HG02852 (cell line): ENCODE data around the gene MPHOSPH10.
"Not testable (repeated sequence)": the region's sequence is repeated elsewhere in the genome, so short reads cannot be mapped to it uniquely, and the experiment has no call there.

Source experiments
- ATAC-seq: cut with Tn5 transposase; IDR thresholded peaks from one replicate; pipeline ENCODE4 v1.9.1; 2021; ENCODE audit warnings: mild to moderate bottlenecking, moderate library complexity; ENCODE audit not compliant: unreplicated experiment

The MPHOSPH10 gene

DNA sequence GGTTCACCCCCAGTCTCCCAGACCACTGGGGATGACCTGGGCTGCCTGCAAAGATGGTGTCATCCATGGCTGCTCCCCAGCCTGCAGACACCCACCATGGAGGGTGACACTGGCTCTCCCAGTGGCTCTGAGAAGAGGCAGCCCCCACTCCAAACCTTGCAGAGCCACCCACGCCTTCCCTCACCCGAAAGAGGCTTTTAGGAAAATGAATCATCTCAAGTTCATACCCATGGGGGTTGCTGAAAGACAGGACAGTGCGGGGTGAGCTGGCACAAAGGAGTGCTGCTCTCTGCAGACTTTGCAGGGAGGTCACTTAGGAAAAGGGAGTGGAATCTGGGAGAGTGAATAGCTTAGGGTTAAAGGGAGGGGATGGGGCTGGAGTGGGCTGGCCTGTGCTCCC is 36.4 kb downstream of the MPHOSPH10 start:
- no peak for ATAC-seq

GRCh38 chr2:71173096-71173495 is 42.7 kb downstream of the MPHOSPH10 start:
- ATAC-seq: no peak

GRCh38 chr2:71174207-71174606 is 43.8 kb downstream of the MPHOSPH10 start:
- no peak for ATAC-seq

DNA sequence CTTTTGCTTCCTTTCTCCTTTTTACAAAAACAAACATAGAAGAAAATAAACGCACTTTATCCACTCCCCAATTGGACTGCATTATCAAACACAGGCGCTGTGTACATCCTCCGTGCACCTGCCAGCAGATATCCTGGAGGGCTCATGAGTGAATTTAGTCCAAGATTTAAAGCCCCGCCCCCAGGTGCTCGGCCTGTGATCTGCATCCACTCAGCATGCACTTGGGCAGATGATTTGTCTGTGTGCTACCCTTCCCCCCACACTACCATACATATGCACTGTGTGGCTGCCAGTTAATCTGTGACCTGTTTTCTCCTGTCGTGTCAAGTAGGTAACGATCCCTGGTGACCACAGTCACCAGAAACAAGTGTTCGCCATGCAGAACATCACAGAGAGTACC is 48.4 kb downstream of the MPHOSPH10 start:
- not testable (repeated sequence) for ATAC-seq

- ATAC-seq: no peak
Measured at GRCh38 chr2:71181316-71181715, 50.9 kb downstream of the MPHOSPH10 start.

DNA sequence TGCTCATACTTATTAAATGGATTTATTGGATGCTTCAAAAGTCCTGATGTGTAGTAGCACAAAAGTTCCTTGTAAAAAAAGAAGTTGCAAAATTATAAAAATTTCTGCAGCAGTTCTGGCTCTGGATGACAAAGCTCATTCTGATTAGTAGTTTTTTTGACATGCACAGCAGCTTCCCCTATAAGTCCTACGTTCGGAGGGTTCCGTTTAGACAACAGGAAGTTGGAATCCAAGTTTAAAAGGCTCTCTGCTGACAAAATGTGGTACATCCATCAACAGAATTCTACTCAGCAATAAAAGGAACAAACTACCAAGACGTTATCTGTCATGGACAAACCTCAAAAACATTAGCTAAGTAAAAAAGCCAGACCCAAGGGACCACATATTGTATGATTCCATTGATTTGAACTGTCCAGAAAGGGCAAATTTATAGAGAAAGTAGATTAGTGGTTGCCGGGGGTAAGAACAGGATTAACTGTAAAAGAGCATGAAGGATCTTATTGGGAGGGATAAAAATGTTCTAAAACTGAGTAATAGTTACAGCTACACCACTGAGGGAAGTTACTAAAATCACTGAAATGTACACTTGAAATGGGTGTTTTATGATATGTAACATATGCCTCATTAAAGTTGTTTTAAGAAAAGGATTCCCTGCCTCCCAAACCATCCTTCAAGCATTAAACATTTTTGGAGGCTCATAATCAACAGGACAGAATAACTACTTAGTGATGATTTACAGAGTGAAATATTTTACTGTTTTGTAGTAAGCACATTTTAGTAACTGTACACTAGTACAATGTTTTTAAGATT is 53.1 kb downstream of the MPHOSPH10 start:
- not testable (repeated sequence) for ATAC-seq

DNA sequence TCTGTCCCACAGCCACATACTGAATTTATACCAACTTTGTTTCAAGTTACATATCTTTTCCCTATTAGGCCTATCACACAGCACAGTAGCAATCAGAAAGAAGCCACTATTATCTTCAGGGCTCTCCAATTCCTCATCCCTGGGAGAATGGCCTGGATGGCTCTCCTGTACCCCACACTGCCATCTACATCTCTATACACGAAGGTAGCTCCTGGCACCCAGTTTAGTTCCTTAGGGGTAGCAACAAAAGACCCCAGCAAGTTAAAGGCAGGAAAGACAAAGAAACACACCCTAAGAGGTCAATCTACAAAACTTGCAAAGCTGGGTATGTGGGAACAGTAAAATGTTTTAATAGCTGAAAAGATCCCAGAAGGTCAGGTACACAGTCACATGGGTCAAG is 56.5 kb downstream of the MPHOSPH10 start:
- ATAC-seq: no peak

DNA sequence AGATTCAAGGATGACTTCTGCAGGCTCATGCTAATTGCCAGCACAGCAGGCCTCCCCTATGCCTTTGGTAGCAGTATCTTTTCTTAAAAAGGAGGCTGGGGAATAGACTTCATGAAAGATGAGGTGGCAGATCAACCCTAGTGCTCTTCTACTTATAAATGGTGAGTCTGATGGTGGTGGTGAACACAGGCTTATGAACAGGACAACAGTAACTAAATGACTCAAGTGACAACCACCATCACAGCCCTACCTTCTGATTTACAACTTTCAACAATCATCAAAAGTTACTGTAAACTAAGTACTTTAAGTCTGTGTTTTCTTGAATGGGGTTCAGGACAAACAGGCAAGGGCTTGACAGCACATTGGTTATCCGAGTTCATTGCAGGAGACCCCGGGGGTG is 57.2 kb downstream of the MPHOSPH10 start:
- no peak for ATAC-seq

DNA sequence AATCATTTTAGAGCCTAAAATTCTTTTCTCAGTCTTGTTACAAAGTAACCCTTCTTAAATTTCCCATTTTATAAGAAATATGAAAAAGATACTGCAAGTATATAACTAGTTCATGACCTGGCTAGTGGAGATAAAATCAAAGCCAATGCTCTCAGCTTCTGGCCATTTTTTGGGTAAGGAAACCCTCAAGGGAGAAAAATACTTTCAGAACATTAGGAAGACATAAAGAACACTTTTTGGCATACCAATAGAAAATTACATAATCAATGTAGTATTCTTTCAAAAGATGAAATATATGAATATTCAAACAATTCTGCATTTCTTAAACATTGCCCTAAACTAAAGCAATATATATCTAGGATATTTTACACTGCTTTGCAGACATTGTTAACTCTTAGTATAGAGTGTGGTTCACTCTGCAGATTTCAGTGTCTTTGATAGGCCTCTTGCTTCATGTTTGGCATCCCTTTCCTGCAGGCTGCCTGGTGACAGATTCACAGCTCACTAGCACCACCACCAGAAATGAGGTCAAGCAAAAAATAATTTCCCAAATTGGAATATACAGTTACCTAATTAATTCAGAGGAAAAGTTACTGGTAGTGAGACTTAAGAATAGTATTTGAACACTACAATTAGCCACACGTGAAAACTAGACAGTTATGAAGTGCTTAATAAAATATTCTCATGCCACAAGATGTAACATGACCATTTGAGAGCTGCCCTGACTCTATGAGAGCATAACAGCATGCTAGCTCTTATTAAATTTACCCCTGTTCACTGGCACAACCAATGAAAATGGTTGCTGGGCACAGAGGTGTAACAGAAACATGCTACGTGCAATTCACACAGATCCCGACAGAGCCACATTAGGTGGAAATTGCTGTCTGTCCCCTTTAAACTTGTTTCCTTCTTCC is 60.5 kb downstream of the MPHOSPH10 start:
- ATAC-seq: no peak

DNA sequence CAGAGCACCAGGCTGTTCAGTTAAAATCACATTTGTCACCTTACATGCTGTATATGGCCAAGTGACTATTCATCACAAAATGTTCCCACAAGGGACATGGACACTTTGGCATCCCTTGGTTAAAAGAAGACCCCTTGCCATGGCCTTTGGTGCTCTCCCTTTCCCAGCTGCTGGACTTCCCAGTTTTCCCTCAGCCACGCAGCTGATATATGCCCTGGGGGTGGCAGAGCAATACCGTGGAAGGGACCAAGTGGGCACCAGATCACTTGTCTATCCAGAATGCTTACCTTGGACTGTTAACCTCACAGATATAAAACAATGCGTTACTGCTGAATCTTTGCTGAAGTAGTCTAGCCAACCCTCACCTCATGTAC is 61.1 kb downstream of the MPHOSPH10 start:
- no peak for ATAC-seq
